Measurements from ENCODE around the gene DDIT4. TPM values are rescaled to one million over a fixed set of nuclear protein-coding genes. Genes with fewer than 3 reads are reported as not detected.

The DDIT4 gene
- total and polyA plus RNA-seq, 9 of the 15 experiments (the other 6 are each of a cell fraction or from before 2014, with no cell fraction given): 8.2 to 675 (median 159) TPM

DNA sequence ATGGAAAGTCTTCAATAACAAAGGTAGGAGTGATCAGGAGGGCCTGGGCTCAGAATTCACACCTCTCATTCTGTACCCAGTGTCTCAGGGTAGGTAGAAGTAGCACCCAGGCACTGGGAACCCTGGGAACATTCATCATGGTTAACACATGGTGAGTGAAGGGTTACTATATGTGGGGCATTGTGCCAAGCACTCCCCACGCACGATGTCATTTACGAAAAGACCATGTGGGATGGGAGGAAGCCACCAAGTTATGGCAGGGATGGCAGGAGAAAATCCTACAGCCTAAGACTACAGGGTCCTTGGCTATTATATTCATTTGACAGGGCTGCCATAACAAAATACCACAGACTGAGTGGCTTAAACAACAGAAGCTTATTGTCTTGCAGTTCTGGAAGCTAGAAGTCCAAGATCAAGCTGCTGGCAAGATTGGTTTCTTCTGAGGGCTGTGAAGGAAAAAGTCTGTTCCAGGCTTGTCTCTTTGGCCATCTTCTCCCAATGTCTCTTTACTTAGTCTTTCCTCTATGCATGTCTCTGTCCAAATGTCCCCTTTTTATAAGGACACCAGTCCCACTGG is 27.7 kb upstream of the DDIT4 start (continued):
- TF ChIP-seq, protein P1, sequence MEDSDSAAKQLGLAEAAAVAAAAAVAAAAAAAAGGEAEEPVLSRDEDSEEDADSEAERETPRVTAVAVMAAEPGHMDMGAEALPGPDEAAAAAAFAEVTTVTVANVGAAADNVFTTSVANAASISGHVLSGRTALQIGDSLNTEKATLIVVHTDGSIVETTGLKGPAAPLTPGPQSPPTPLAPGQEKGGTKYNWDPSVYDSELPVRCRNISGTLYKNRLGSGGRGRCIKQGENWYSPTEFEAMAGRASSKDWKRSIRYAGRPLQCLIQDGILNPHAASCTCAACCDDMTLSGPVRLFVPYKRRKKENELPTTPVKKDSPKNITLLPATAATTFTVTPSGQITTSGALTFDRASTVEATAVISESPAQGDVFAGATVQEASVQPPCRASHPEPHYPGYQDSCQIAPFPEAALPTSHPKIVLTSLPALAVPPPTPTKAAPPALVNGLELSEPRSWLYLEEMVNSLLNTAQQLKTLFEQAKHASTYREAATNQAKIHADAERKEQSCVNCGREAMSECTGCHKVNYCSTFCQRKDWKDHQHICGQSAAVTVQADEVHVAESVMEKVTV (CRISPR knock-in tag; IDR thresholded peaks at IDR 0.05): no peak
- TF ChIP-seq TGIF2 (CRISPR knock-in tag; IDR thresholded peaks at IDR 0.05): no peak
- TF ChIP-seq MCM3 (IDR thresholded peaks at IDR 0.05): no peak
- 0 out of 2 replicates have a peak, but pooled peaks have one; percentile 32 for TF ChIP-seq ZNF165 (CRISPR knock-in tag; IDR thresholded peaks at IDR 0.05; ENCODE audit: borderline replicate concordance)
- no peak for TF ChIP-seq DNMT1 (IDR thresholded peaks at IDR 0.05)
- TF ChIP-seq TCF3 (CRISPR knock-in tag; IDR thresholded peaks at IDR 0.05): no peak
- no peak for TF ChIP-seq TAF15 (IDR thresholded peaks at IDR 0.05; ENCODE audit: low read depth, low read length)
- TF ChIP-seq ZKSCAN8 (CRISPR knock-in tag; IDR thresholded peaks at IDR 0.05): no peak
- no peak for TF ChIP-seq BRF1 (IDR thresholded peaks at IDR 0.05; ENCODE audit: borderline replicate concordance, extremely low read depth, insufficient read length)
- TF ChIP-seq NR4A1 (CRISPR knock-in tag; IDR thresholded peaks at IDR 0.05): no peak; the same call in 1 of the 2 replicates
- TF ChIP-seq NR4A1 (tag; IDR thresholded peaks at IDR 0.05): peak; percentile 56; the same call in 1 of the 2 replicates
- no peak for TF ChIP-seq ZNF224 (CRISPR knock-in tag; IDR thresholded peaks at IDR 0.05)
- TF ChIP-seq KAT7 (CRISPR knock-in tag; IDR thresholded peaks at IDR 0.05; ENCODE audit: borderline replicate concordance): peak; percentile 79; the same call in 1 of the 2 replicates
- 0 out of 2 replicates have a peak, but pooled peaks have one; percentile 48 for TF ChIP-seq ZNF644 (tag; IDR thresholded peaks at IDR 0.05; ENCODE audit: low read depth)
- no peak for TF ChIP-seq POU5F1 (IDR thresholded peaks at IDR 0.05; ENCODE audit: borderline replicate concordance, low read depth, low read length, partially characterized antibody)
- TF ChIP-seq, protein P2, sequence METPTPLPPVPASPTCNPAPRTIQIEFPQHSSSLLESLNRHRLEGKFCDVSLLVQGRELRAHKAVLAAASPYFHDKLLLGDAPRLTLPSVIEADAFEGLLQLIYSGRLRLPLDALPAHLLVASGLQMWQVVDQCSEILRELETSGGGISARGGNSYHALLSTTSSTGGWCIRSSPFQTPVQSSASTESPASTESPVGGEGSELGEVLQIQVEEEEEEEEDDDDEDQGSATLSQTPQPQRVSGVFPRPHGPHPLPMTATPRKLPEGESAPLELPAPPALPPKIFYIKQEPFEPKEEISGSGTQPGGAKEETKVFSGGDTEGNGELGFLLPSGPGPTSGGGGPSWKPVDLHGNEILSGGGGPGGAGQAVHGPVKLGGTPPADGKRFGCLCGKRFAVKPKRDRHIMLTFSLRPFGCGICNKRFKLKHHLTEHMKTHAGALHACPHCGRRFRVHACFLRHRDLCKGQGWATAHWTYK (CRISPR knock-in tag; IDR thresholded peaks at IDR 0.05): no peak
- TF ChIP-seq DACH1 (IDR thresholded peaks at IDR 0.05; ENCODE audit: partially characterized antibody): no peak
- TF ChIP-seq ZNF699 (CRISPR knock-in tag; IDR thresholded peaks at IDR 0.05; ENCODE audit: insufficient replicate concordance): no peak
- no peak for TF ChIP-seq KLF10 (CRISPR knock-in tag; IDR thresholded peaks at IDR 0.05)
- 0 out of 2 replicates have a peak, but pooled peaks have one; percentile 47 for TF ChIP-seq E2F3 (CRISPR knock-in tag; IDR thresholded peaks at IDR 0.05)
- 0 out of 2 replicates have a peak, but pooled peaks have one; percentile 46 for TF ChIP-seq ZNF197 (CRISPR knock-in tag; IDR thresholded peaks at IDR 0.05; ENCODE audit: low read depth)
- TF ChIP-seq, protein P3, sequence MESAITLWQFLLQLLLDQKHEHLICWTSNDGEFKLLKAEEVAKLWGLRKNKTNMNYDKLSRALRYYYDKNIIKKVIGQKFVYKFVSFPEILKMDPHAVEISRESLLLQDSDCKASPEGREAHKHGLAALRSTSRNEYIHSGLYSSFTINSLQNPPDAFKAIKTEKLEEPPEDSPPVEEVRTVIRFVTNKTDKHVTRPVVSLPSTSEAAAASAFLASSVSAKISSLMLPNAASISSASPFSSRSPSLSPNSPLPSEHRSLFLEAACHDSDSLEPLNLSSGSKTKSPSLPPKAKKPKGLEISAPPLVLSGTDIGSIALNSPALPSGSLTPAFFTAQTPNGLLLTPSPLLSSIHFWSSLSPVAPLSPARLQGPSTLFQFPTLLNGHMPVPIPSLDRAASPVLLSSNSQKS (CRISPR knock-in tag; IDR thresholded peaks at IDR 0.05): no peak
